HCT116 (cell line): ENCODE measurements around the gene NABP1. TPM values are rescaled to one million over a fixed set of nuclear protein-coding genes. Genes with fewer than 3 reads are reported as not detected.

Experiments used
- ATAC-seq: fragments of 200-7000 bp; cut with Tn5 transposase; 2 replicates; pipeline ENCODE4 v1.9.1; 2020; ENCODE audit warnings: mild to moderate bottlenecking, moderate library complexity
- BruUV-seq: library from RNA; stranded (reverse); fragments of 400-500 nt; replicated peaks from 2 replicates; lab custom pipeline; 2021; lab: Mats Ljungman, UMichigan
- CTCF ChIA-PET: fragments of 300-600 bp; sonication (Branson Sonifier 250); formaldehyde crosslinking; loops from one replicate; lab custom pipeline; 2021; ENCODE audit warnings: antibody characterized with exemption; lab: Charles Lee
- POLR2A ChIA-PET: fragments of 300-600, 350-600 bp; sonication (Branson Sonifier 250); formaldehyde crosslinking; loops from one replicate; lab custom pipeline; 2021; ENCODE audit warnings: antibody characterized with exemption; lab: Charles Lee
- RAD21 ChIA-PET, 2 experiments: fragments of 300-600 bp; sonication (Branson Sonifier 250); formaldehyde crosslinking; loops; one replicate each; lab custom pipeline; 2023; ENCODE audit warnings: low total read pairs in 2 of 2; ENCODE audit not compliant: uncharacterized antibody in 2 of 2, unreplicated experiment in 2 of 2, low non-redundant PET in 1 of 2; lab: Charles Lee
- DNase-seq: peaks from one replicate; pipeline ENCODE4 v3.0.0-alpha.2; 2010; ENCODE audit warnings: low read depth, low spot score
- H2AFZ ChIP-seq: fragments of 200-600 bp; shearing (Covaris generic), sonication (generic); 2 replicates; pipeline ENCODE4 v1.6.1; 2017; ENCODE audit warnings: low read depth, mixed run types, mixed read lengths, antibody characterized with exemption, low read length; ENCODE audit not compliant: poor library complexity, severe bottlenecking
- H3K27ac ChIP-seq: 2 replicates; pipeline ENCODE4 v1.5.1; 2012; ENCODE audit warnings: low read depth, low read length
- H3K27me3 ChIP-seq: fragments of 200-600 bp; sonication (generic); 2 replicates; pipeline ENCODE4 v1.6.1; 2016; ENCODE audit warnings: mixed run types, low read length, mixed read lengths; ENCODE audit not compliant: insufficient read depth
- H3K36me3 ChIP-seq, 2 experiments: fragments of 200-500 bp in 1 of 2; fragments of 200-600 bp in 1 of 2; sonication (Bioruptor generic) in 1 of 2; sonication (generic) in 1 of 2; 2 replicates each; pipeline versions ENCODE4 v1.5.1 to v1.6.1; 2014 to 2016; ENCODE audit warnings: low read length in 2 of 2, inconsistent platforms in 1 of 2, mixed read lengths in 1 of 2, mixed run types in 1 of 2; ENCODE audit not compliant: insufficient read depth in 2 of 2, control insufficient read depth in 1 of 2
- H3K4me1 ChIP-seq, 2 experiments: fragments of 200-600 bp in 1 of 2; sonication (generic) in 1 of 2; 2 replicates each; pipeline versions ENCODE4 v1.5.1 to v1.6.1; 2012 to 2017; ENCODE audit warnings: low read length in 2 of 2, inconsistent platforms in 1 of 2, mild to moderate bottlenecking in 1 of 2, mixed read lengths in 1 of 2, mixed run types in 1 of 2, moderate library complexity in 1 of 2; ENCODE audit not compliant: insufficient read depth in 2 of 2, control insufficient read depth in 1 of 2
- H3K4me2 ChIP-seq: fragments of 200-600 bp; sonication (generic); 2 replicates; pipeline ENCODE4 v1.6.1; 2017; ENCODE audit warnings: mixed run types, low read length, mixed read lengths
- H3K4me3 ChIP-seq, 2 experiments: fragments of 200-600 bp in 1 of 2; sonication (generic) in 1 of 2; replicated peaks in 1 of 2; 2 replicates each; pipeline ENCODE4 v1.5.1; 2011 to 2016; ENCODE audit warnings: low read length in 2 of 2, control low read depth in 1 of 2, low read depth in 1 of 2, mild to moderate bottlenecking in 1 of 2, mixed read lengths in 1 of 2, mixed run types in 1 of 2
- H3K79me2 ChIP-seq: fragments of 200-600 bp; sonication (generic); 2 replicates; pipeline ENCODE4 v1.6.1; 2017; ENCODE audit warnings: mild to moderate bottlenecking, mixed run types, low read length, moderate library complexity, mixed read lengths; ENCODE audit not compliant: insufficient read depth
- H3K9ac ChIP-seq: fragments of 200-600 bp; sonication (generic); 2 replicates; pipeline ENCODE4 v1.6.1; 2016; ENCODE audit warnings: low read length, mixed read lengths
- H3K9me2 ChIP-seq: fragments of 200-600 bp; sonication (generic), shearing (Covaris generic); 2 replicates; pipeline ENCODE4 v1.6.1; 2017; ENCODE audit warnings: mixed run types, mild to moderate bottlenecking, moderate library complexity; ENCODE audit not compliant: insufficient read depth
- H3K9me3 ChIP-seq, 2 experiments: fragments of 200-500 bp in 1 of 2; fragments of 200-600 bp in 1 of 2; sonication (Bioruptor generic) in 1 of 2; sonication (generic) in 1 of 2; 2 replicates each; pipeline ENCODE4 v1.6.1; 2014 to 2017; ENCODE audit warnings: low read length in 2 of 2, mixed read lengths in 2 of 2, inconsistent platforms in 1 of 2, low read depth in 1 of 2, mild to moderate bottlenecking in 1 of 2, mixed run types in 1 of 2, moderate library complexity in 1 of 2; ENCODE audit not compliant: control insufficient read depth in 1 of 2, insufficient read depth in 1 of 2
- H4K20me1 ChIP-seq: fragments of 200-600 bp; sonication (generic), shearing (Covaris generic); 2 replicates; pipeline ENCODE4 v1.6.1; 2017; ENCODE audit warnings: mixed run types, mild to moderate bottlenecking, moderate library complexity; ENCODE audit not compliant: insufficient read depth
- CEBPB ChIP-seq: IDR thresholded peaks from 2 replicates; pipeline ENCODE4 v1.6.1; 2012; ENCODE audit warnings: low read depth
- CTCF ChIP-seq, 3 experiments: fragments of 200-600 bp in 1 of 3; sonication (generic) in 1 of 3; IDR thresholded peaks in 2 of 3; conservative IDR thresholded peaks in 1 of 3; 2 replicates each; pipeline ENCODE4 v1.5.1; 2012 to 2017; ENCODE audit warnings: low read depth in 2 of 3, low read length in 2 of 3, antibody characterized with exemption in 1 of 3, borderline replicate concordance in 1 of 3, control low read depth in 1 of 3, mild to moderate bottlenecking in 1 of 3, mixed read lengths in 1 of 3, mixed run types in 1 of 3, moderate library complexity in 1 of 3; ENCODE audit not compliant: insufficient read depth in 1 of 3
- EGR1 ChIP-seq: IDR thresholded peaks from 2 replicates; pipeline ENCODE4 v1.6.1; 2012; ENCODE audit warnings: low read depth
- ELF1 ChIP-seq: IDR thresholded peaks from 2 replicates; pipeline ENCODE4 v1.6.1; 2012; ENCODE audit warnings: low read depth, borderline replicate concordance
- EZH2 ChIP-seq: fragments of 200-600 bp; sonication (generic); IDR thresholded peaks from 2 replicates; pipeline ENCODE4 v1.6.1; 2017; ENCODE audit warnings: antibody characterized with exemption, mixed run types
- MAX ChIP-seq: IDR thresholded peaks from 2 replicates; pipeline ENCODE4 v1.6.1; 2012
- POLR2A ChIP-seq: IDR thresholded peaks from 2 replicates; pipeline ENCODE4 v1.7.0; 2011; ENCODE audit warnings: borderline replicate concordance; ENCODE audit not compliant: insufficient read depth, insufficient read length; ENCODE audit errors: extremely low read depth
- POLR2AphosphoS5 ChIP-seq: IDR thresholded peaks from 2 replicates; pipeline ENCODE4 v1.6.1; 2011; ENCODE audit warnings: mild to moderate bottlenecking, low read depth, low read length, moderate library complexity
- REST ChIP-seq: IDR thresholded peaks from 2 replicates; pipeline ENCODE4 v1.6.1; 2012; ENCODE audit warnings: low read depth
- SIN3A ChIP-seq: IDR thresholded peaks from 2 replicates; pipeline ENCODE4 v1.6.1; 2012; ENCODE audit warnings: low read depth
- SP1 ChIP-seq: IDR thresholded peaks from 2 replicates; pipeline ENCODE4 v1.6.1; 2012; ENCODE audit warnings: low read depth
- TCF7L2 ChIP-seq: IDR thresholded peaks from 2 replicates; pipeline ENCODE4 v1.7.0; 2011; ENCODE audit warnings: borderline replicate concordance, inconsistent platforms; ENCODE audit not compliant: insufficient read depth, insufficient read length; ENCODE audit errors: extremely low read depth
- YY1 ChIP-seq: IDR thresholded peaks from 2 replicates; pipeline ENCODE4 v1.6.1; 2011; ENCODE audit warnings: low read length, low read depth, moderate library complexity, mild to moderate bottlenecking; ENCODE audit not compliant: insufficient replicate concordance; ENCODE audit errors: extremely low read depth
- ZBTB33 ChIP-seq: IDR thresholded peaks from 2 replicates; pipeline ENCODE4 v1.6.1; 2011; ENCODE audit warnings: mild to moderate bottlenecking, low read length, moderate library complexity; ENCODE audit not compliant: insufficient replicate concordance; ENCODE audit errors: extremely low read depth
- ZFX ChIP-seq: fragments of 450-650 bp; IDR thresholded peaks from 2 replicates; pipeline ENCODE4 v1.6.1; 2017
- intact Hi-C: fragments of 100-400 bp; cut with micrococcal nuclease; formaldehyde crosslinking; loops from 2 replicates; pipeline ENCODE4 v1.10.0; 2022
- total RNA-seq: library from RNA; stranded (reverse); gene quantifications from one replicate; pipeline ENCODE4 v1.2.1, GENCODE V29; 2021; ENCODE audit not compliant: unreplicated experiment

The NABP1 gene
- total RNA-seq, 1 experiment from 2014 or later: 39.3 TPM

- no peak overlapping the region; the same call in 1 of the 2 replicates for H3K27ac ChIP-seq
- H3K4me1 ChIP-seq: peaks cover 35 to 48% of the 10 kb centered on the region in 2 experiments
- H3K4me2 ChIP-seq: peak overlapping the region; percentile 82
- intact Hi-C loops: no loop called here
- H3K27me3 ChIP-seq: no peaks in the 10 kb centered on the region
- TF ChIP-seq CTCF (IDR thresholded peaks at IDR 0.05 in 2 of 3, conservative IDR thresholded peaks at IDR 0.05 in 1 of 3; ENCODE audit: borderline replicate concordance in 1 of 3, insufficient read depth in 1 of 3, low read depth in 2 of 3, low read length in 2 of 3): no peak
- no peak for TF ChIP-seq TCF7L2
- TF ChIP-seq ZBTB33: no peak
- no peak for TF ChIP-seq POLR2AphosphoS5
- TF ChIP-seq ZFX: no peak
- TF ChIP-seq EGR1: no peak
- TF ChIP-seq POLR2A: no peak
- no peak for TF ChIP-seq SP1
- no peak for TF ChIP-seq REST
- TF ChIP-seq YY1: no peak
- no peak for TF ChIP-seq EZH2
- TF ChIP-seq SIN3A: no peak
- no peak for TF ChIP-seq CEBPB
- no peak for TF ChIP-seq MAX
- no peak for TF ChIP-seq ELF1
- RAD21 ChIA-PET: no interaction called here
- DNase-seq: no peak
- H2AFZ ChIP-seq: no peak overlapping the region
- no peak overlapping the region for H3K9ac ChIP-seq
- no peaks in the 10 kb centered on the region for H4K20me1 ChIP-seq
- H3K79me2 ChIP-seq: no peaks in the 10 kb centered on the region
- no peak overlapping the region for H3K4me3 ChIP-seq
- CTCF ChIA-PET: no interaction called here
- H3K36me3 ChIP-seq: no peaks in the 10 kb centered on the region
- no peak for ATAC-seq
- no TSS peak for BruUV-seq
- POLR2A ChIA-PET: no interaction called here
- no peaks in the 10 kb centered on the region for H3K9me2 ChIP-seq
- H3K9me3 ChIP-seq: no peaks in the 10 kb centered on the region
Measured at GRCh38 chr2:191634791-191635190, 43.1 kb upstream of the NABP1 start.
